ENCODE results near the gene EYA2. TPM values are rescaled to one million over a fixed set of nuclear protein-coding genes. Genes with fewer than 3 reads are reported as not detected.

The EYA2 gene
- total RNA-seq, 2 experiments from 2014 or later: not detected

DNA sequence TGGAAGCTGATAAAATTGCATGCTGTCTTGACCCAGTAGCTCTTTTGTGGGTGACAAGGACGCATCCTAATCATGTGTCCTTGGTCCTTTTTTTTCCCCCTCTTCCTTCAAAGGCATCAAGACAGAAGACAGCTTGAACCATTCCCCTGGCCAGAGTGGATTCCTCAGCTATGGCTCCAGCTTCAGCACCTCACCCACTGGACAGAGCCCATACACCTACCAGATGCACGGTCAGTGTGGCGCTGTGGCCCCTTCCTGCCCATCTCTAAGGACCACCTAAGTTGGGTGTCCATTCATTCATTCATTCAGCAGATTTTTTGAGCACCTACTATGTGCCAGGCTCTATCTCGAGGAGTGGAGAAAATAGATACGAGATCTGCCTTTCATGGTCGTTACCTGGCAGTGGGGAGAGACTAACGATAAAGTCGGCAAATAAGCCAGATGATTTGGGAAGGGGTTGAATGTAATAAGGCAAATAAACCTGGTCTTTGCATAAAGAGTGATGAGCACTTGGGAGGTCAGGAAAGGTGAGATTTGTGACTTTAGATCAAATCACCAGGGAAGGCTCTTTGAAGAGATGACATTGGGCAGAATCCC lies 121.5 kb downstream of the EYA2 start:
- Mint-ChIP-seq H3K27ac (no peak overlapping the region), H3K27me3 (peaks cover 5% of the 10 kb centered on the region), H3K4me3 (no peak overlapping the region), H3K9me3 (no peaks in the 10 kb centered on the region), H3K36me3 (ENCODE audit: low read depth) (no peaks in the 10 kb centered on the region), H3K4me1 (ENCODE audit: low read depth) (no peaks in the 10 kb centered on the region)
- intact Hi-C loops (cut with micrococcal nuclease): no loop called here
- ChIA-PET POLR2A (no interaction called here), CTCF (no interaction called here)
- TF ChIP-seq, protein P1, sequence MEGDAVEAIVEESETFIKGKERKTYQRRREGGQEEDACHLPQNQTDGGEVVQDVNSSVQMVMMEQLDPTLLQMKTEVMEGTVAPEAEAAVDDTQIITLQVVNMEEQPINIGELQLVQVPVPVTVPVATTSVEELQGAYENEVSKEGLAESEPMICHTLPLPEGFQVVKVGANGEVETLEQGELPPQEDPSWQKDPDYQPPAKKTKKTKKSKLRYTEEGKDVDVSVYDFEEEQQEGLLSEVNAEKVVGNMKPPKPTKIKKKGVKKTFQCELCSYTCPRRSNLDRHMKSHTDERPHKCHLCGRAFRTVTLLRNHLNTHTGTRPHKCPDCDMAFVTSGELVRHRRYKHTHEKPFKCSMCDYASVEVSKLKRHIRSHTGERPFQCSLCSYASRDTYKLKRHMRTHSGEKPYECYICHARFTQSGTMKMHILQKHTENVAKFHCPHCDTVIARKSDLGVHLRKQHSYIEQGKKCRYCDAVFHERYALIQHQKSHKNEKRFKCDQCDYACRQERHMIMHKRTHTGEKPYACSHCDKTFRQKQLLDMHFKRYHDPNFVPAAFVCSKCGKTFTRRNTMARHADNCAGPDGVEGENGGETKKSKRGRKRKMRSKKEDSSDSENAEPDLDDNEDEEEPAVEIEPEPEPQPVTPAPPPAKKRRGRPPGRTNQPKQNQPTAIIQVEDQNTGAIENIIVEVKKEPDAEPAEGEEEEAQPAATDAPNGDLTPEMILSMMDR (IDR thresholded peaks at IDR 0.05): no peak
- DNase-seq: no peak
- no peak for ATAC-seq

DNA sequence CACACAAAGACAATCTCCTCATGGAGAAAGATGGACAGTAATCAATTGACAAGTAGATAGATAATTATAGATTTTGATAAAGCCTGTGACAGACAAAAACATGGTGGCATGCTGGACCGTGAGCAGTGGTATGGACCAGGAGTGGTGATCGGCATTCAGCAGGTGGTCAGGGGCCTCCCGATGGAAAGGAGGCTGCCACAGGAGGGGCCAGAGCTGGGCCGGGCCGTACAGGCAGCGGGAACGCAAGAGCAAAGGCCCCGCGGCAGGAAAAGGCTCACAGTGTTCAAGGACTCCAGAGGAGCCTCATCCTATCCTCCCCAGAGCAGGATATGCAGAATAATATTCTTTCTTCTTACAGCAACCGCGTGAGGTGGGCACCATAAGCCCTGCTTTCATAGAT lies 123.7 kb downstream of the EYA2 start:
- DNase-seq: no peak
- H3K27ac Mint-ChIP-seq: no peak overlapping the region
- H3K4me3 Mint-ChIP-seq: no peak overlapping the region
- intact Hi-C loops (cut with micrococcal nuclease): no loop called here
- CTCF ChIA-PET: no interaction called here
- POLR2A ChIA-PET: no interaction called here
- ATAC-seq: no peak
- peaks cover 6% of the 10 kb centered on the region for H3K27me3 Mint-ChIP-seq
- H3K36me3 Mint-ChIP-seq (ENCODE audit: low read depth): no peaks in the 10 kb centered on the region
- TF ChIP-seq, protein P1 (IDR thresholded peaks at IDR 0.05): no peak
- H3K9me3 Mint-ChIP-seq: no peaks in the 10 kb centered on the region
- no peaks in the 10 kb centered on the region for H3K4me1 Mint-ChIP-seq (ENCODE audit: low read depth)

DNA sequence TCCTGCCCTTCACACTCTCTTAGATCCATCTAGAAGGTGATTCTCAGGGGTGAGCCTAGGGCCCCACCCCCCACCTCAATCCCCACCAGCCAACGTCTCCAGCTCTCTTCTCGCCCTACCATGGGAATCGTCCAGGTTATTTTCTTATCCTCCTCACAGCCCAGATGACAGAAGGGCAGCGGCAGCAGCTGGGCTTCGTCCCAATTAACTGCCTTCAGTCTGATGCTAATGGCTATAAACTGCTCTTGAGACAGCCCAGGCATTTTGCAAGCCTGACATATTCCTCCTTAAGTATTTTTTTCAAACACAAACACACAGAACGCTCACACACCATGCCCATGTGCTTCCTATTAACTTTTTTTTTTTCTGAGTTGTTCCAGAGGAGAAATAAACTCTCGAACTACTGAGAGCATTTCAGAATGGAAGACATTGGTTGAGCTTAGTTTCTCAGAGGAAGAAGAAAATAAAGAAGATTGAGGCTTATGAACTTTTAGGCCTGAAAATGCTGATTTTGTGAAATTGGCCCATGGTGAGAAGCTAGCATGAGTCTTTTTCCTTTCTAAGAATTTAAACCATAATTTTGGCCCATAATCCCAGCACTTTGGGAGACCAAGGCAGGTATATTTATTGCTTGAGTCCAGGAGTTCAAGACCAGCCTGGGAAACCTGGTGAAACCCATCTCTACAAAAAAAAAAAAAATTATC lies 124.6 kb downstream of the EYA2 start:
- H3K27me3 Mint-ChIP-seq: peaks cover 10% of the 10 kb centered on the region

DNA sequence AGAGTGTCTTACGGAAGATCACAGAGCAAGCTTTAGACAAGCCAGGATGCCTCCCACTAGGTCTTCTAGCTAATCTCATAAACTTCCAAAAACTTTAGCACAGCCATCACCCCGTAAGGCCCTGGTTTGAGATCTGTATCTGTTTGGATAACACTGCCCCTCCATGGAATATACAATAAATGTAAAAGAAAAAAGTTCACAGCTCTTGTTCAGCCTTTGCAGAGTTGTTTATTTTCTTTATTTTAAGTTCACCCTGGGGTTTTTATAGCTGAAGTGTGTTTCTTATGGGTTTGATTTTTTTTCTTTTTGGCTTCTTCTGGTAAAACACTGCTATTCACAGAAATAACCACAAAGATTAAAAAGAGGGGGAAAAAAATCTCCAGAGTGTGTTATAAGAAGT lies 125.6 kb downstream of the EYA2 start:
- TF ChIP-seq, protein P1 (IDR thresholded peaks at IDR 0.05): no peak
- H3K27ac Mint-ChIP-seq: no peak overlapping the region
- no peak overlapping the region for H3K4me3 Mint-ChIP-seq
- peaks cover 8% of the 10 kb centered on the region for H3K27me3 Mint-ChIP-seq
- no peaks in the 10 kb centered on the region for H3K36me3 Mint-ChIP-seq (ENCODE audit: low read depth)
- intact Hi-C loops (cut with micrococcal nuclease): no loop called here
- no peak for DNase-seq
- POLR2A ChIA-PET: no interaction called here
- CTCF ChIA-PET: no interaction called here
- H3K4me1 Mint-ChIP-seq (ENCODE audit: low read depth): no peaks in the 10 kb centered on the region
- no peak for ATAC-seq
- no peaks in the 10 kb centered on the region for H3K9me3 Mint-ChIP-seq

More for the DNA sequence above, 124.6 kb downstream of the EYA2 start:
- Mint-ChIP-seq H3K27ac (no peak overlapping the region), H3K36me3 (ENCODE audit: low read depth) (no peaks in the 10 kb centered on the region), H3K4me3 (no peak overlapping the region), H3K9me3 (no peaks in the 10 kb centered on the region), H3K4me1 (ENCODE audit: low read depth) (no peaks in the 10 kb centered on the region)
- DNase-seq: no peak
- TF ChIP-seq, protein P1 (IDR thresholded peaks at IDR 0.05): no peak
- CTCF ChIA-PET: no interaction called here
- intact Hi-C loops (cut with micrococcal nuclease): no loop called here
- ATAC-seq: no peak
- POLR2A ChIA-PET: no interaction called here

DNA sequence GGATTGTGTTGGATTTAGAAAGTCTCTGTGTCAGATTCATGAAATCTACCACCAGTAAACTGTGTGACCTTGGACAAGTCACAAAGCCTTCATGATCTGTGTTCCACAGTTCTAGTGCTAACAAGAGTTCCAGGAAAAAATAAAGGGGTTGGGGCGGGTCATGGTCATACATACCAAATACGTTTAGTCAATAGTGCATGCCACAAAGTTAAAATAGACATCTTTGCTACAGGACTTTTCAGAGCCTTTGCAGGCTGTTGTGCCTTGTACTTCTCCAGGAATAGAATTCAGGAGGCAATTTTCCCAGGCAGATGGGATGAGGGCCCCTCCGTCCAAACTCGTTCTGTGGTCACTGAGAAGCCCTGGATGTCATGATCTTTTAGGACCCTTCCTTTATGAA lies 127.2 kb downstream of the EYA2 start:
- no peak overlapping the region for H3K27ac Mint-ChIP-seq

More for the DNA sequence above, 127.2 kb downstream of the EYA2 start:
- ATAC-seq (no peak), DNase-seq (no peak)
- Mint-ChIP-seq H3K9me3 (no peaks in the 10 kb centered on the region), H3K4me1 (ENCODE audit: low read depth) (no peaks in the 10 kb centered on the region), H3K36me3 (ENCODE audit: low read depth) (no peaks in the 10 kb centered on the region), H3K27me3 (peaks cover 11% of the 10 kb centered on the region), H3K4me3 (no peak overlapping the region)
- ChIA-PET POLR2A (no interaction called here), CTCF (no interaction called here)
- intact Hi-C loops (cut with micrococcal nuclease): no loop called here
- TF ChIP-seq, protein P1 (IDR thresholded peaks at IDR 0.05): no peak
